RKO (cell line): ENCODE measurements around the gene BCKDHA.
"Not testable (repeated sequence)": the region's sequence is repeated elsewhere in the genome, so short reads cannot be mapped to it uniquely, and the experiment has no call there.

Experiments used
- DNase-seq: peaks from one replicate; pipeline ENCODE4 v3.0.0-alpha.2; 2016; ENCODE audit warnings: low spot score

BCKDHA gene

GRCh38 chr19:41426116-41426841, 28.7 kb downstream of the BCKDHA start:
- DNase-seq: no peak

GRCh38 chr19:41426952-41427646, 29.5 kb downstream of the BCKDHA start, which contains the start of gene B3GNT8:
TSS of gene B3GNT8 (minus strand) at chr19:41427374. CDS start at chr19:41426778, 596 bp downstream.
- no peak for DNase-seq

GRCh38 chr19:41427647-41428480, 30.2 kb downstream of the BCKDHA start:
- no peak for DNase-seq

GRCh38 chr19:41428481-41428859, 30.9 kb downstream of the BCKDHA start:
- no peak for DNase-seq

- DNase-seq: no peak
Observed at GRCh38 chr19:41430922-41431321, 33.3 kb downstream of the BCKDHA start.

GRCh38 chr19:41431426-41432386, 34.1 kb downstream of the BCKDHA start:
- no peak for DNase-seq

- no peak for DNase-seq
Observed at GRCh38 chr19:41433171-41433570, 35.6 kb downstream of the BCKDHA start.

GRCh38 chr19:41434450-41434849, 36.8 kb downstream of the BCKDHA start:
- no peak for DNase-seq

- DNase-seq: not testable (repeated sequence)
Observed at GRCh38 chr19:41435376-41435775, 37.8 kb downstream of the BCKDHA start.

- no peak for DNase-seq
Observed at GRCh38 chr19:41435936-41436673, 38.5 kb downstream of the BCKDHA start.

GRCh38 chr19:41436674-41436951, 39.0 kb downstream of the BCKDHA start:
- DNase-seq: no peak

- DNase-seq: no peak
Observed at GRCh38 chr19:41437944-41438574, 40.4 kb downstream of the BCKDHA start.

GRCh38 chr19:41439441-41440222, 42.0 kb downstream of the BCKDHA start, which contains the start of gene DMAC2:
TSS of gene DMAC2 (minus strand) at chr19:41439912. CDS start at chr19:41439899, 13 bp downstream.
- peak; percentile 98 for DNase-seq

- no peak for DNase-seq
Observed at GRCh38 chr19:41441321-41441945, 43.8 kb downstream of the BCKDHA start.

- no peak for DNase-seq
Observed at GRCh38 chr19:41442473-41443355, 45.1 kb downstream of the BCKDHA start, which contains the start of gene ERICH4. TSS of gene ERICH4 (plus strand) at chr19:41443156. CDS start at chr19:41443170, 14 bp downstream.

- no peak for DNase-seq
Observed at GRCh38 chr19:41443813-41444455, 46.3 kb downstream of the BCKDHA start.

GRCh38 chr19:41445575-41445974, 48.0 kb downstream of the BCKDHA start:
- no peak for DNase-seq
